Caki2 (cell line): ENCODE measurements around the gene TNP2. TPM values are rescaled to one million over a fixed set of nuclear protein-coding genes. Genes with fewer than 3 reads are reported as not detected.
"Not testable (repeated sequence)": the region's sequence is repeated elsewhere in the genome, so short reads cannot be mapped to it uniquely, and the experiment has no call there.

Experiments used
- DNase-seq: peaks from one replicate; pipeline ENCODE4 v3.0.0-alpha.2; 2015; ENCODE audit warnings: low read depth
- in situ Hi-C: cut with HindIII; loops from 2 replicates; pipeline ENCODE4 v1.10.0; 2016; ENCODE audit warnings: low sequenced_read_pairs, low pct_unique_long_range_greater_than_20kb, mixed read lengths
- total RNA-seq: library from RNA; depleted of rRNA; stranded (reverse); fragments of >200 nt; shearing (Covaris generic); gene quantifications from 2 replicates; pipeline ENCODE4 v1.2.3, GENCODE V29; 2014; ENCODE audit warnings: low replicate concordance

The TNP2 gene
- total RNA-seq, 1 experiment from 2014 or later = not detected

GRCh38 chr16:11302977-11303376 lies 33.9 kb upstream of the TNP2 start:
- in situ Hi-C loops = no loop called here
- no peak for DNase-seq

GRCh38 chr16:11301645-11302501 lies 32.7 kb upstream of the TNP2 start:
- no peak for DNase-seq

DNA sequence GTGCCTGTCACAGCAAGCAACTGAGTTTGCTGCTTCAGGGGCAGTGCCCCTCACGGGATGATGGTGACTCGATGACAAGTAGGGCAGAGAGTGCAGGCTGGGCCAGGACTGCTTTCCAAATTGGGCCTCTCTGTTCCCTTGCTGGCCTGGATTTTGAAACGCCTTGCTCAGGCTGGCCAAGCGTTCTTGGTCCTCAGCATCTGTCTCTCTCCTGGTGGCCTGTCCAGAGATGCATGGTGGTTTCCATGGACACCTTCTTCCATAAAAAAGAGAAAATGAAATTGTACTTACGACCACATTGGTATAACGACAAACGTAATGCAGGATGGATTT lies 31.4 kb upstream of the TNP2 start:
- in situ Hi-C loops = no loop called here
- no peak for DNase-seq

More at GRCh38 chr16:11301645-11302501, 32.7 kb upstream of the TNP2 start:
- in situ Hi-C loops = no loop called here

GRCh38 chr16:11299865-11300559 lies 30.9 kb upstream of the TNP2 start:
- no peak for DNase-seq
- in situ Hi-C loops = no loop called here

GRCh38 chr16:11298950-11299547 lies 29.9 kb upstream of the TNP2 start:
- in situ Hi-C loops, DNase-seq: not testable (repeated sequence)

- in situ Hi-C loops = no loop called here
- no peak for DNase-seq
Observed at GRCh38 chr16:11298143-11298900, 29.2 kb upstream of the TNP2 start.

DNA sequence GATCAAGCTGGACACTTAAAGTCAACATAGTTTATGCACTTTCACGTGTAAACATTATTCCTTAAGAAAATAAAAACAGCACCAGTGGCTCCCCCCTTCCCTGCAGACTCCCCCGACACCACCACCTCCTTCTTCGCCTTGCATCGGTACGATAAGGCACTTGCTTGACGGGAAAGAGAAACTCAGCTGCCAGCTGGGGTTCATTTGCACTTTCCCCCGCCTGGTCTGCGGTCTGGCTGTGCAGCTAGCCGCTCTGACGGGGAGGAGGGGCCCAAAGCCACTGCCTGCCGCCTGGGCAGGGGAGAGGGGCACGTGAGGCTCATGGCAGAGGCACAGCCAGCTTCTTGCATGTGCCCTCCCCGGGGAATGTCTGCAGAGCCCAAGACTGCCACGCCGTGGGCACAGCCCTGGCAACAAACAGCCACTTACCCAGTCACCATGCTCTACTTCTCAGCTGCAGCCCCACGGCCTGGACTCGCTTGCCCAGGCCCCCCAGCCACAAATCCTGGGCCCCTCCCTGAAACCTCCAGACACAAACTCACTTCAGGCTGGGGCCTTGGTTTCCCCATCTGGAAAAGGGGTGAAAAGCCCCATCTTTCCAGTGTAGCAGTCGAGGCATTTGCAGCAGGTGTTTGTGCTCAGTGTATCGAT lies 28.5 kb upstream of the TNP2 start:
- in situ Hi-C loops = no loop called here
- DNase-seq = peak; percentile 49

DNA sequence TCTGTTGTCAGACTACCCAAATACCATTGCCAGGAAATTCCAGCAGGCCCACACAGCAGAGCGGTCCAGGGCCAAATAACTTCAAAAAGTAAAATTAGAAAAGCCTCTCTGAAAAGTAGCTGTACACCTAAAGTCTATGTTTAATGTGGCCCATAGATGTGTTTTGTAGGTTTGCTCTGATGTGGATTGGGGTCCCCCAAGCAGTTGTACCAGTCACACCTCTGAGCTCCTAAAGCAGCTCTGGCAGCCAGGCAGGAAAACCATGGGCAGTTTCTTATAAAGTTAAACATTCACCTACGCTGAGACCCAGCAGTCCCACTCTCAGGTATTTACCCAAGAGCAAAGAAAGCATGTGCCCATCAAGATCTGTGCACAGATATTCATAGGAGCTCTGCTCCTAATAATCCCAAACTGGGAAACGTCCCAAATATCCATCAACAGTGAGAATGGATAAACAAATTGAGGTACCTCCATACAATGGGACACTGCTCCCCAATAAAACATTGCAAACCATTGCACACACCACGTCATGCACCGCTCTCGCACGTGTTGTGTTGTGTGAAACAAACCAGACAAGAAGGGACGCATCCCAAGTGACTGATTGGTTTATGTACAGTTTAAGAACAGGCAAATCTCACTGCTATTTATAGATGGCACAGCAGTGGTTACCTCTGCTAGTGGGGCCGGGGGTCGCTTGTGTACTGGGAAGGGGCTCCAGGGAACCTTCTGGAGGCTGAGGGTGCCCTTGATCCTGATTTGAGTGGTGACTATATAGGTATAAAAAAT lies 27.8 kb upstream of the TNP2 start:
- DNase-seq = no peak
- in situ Hi-C loops = no loop called here

GRCh38 chr16:11296351-11296705 lies 27.2 kb upstream of the TNP2 start:
- in situ Hi-C loops = no loop called here

GRCh38 chr16:11295672-11296071 lies 26.5 kb upstream of the TNP2 start:
- in situ Hi-C loops = no loop called here
- no peak for DNase-seq

More at GRCh38 chr16:11296351-11296705, 27.2 kb upstream of the TNP2 start:
- no peak for DNase-seq

GRCh38 chr16:11292076-11292748 lies 23.1 kb upstream of the TNP2 start:
- in situ Hi-C loops = no loop called here
- DNase-seq = no peak

- DNase-seq = no peak
- in situ Hi-C loops = no loop called here
Observed at GRCh38 chr16:11291091-11291703, 22.1 kb upstream of the TNP2 start.

DNA sequence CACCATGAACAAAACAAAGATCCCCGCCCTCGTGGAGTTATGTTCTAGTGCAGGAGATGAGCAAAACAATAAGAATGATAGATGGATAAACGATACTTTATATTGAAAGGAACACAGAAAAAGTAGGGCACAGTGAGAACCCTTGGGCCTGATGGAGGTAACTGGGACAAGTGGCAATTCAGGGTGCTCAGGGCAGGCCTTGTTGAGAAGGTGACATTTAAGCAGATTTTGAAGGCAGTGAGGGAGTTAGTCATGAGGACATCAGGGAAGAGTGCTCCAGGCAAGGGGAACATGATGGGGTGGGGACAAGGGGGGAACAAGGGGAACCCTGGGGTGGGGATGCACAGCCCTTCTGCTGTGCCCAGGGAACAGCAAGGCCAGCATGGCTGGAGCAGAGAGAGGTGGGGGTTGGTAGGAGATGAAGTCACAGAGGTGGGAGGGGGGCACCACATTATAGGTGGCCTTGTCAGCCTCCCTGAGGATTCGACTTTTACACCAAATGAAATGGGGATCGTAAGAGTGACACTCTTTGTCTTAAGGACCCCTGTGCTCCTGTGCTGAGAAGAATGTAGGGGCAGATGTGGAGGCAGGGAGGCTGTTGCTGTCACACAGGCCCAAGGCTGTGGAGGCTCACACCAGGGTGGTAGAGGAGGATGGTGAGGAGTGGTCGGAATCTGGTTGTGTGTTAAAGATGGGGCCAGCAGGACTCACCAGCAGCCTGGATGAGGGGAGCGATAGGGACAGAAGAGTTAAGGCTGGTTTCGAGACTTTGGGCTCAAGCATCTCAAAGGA lies 21.2 kb upstream of the TNP2 start:
- DNase-seq = no peak

DNA sequence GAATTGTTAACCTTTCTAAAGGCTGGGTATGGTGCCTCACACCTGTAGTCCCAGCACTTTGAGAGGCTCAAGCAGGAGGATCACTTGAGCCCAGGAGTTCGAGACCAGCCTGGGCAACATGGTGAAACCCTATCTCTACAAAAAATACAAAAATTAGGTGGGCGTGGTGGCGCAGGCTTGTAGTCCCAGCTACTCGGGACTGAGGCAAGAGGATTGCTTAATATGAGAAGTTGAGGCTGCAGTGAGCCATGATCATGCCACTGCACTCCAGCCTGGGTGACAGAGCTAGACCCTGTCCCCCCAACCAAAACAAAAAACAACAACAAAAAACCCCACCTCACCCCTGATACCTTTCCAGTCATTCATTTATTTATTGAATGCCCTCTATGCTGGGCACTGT lies 20.6 kb upstream of the TNP2 start:
- in situ Hi-C loops = not testable (repeated sequence)

More for the DNA sequence above, 21.2 kb upstream of the TNP2 start:
- in situ Hi-C loops = no loop called here

GRCh38 chr16:11289202-11289601 lies 20.1 kb upstream of the TNP2 start:
- in situ Hi-C loops = no loop called here
- no peak for DNase-seq

More for the DNA sequence above, 20.6 kb upstream of the TNP2 start:
- DNase-seq = not testable (repeated sequence)

- in situ Hi-C loops = no loop called here
- no peak for DNase-seq
Observed at GRCh38 chr16:11285842-11286241, 16.7 kb upstream of the TNP2 start.
